Gastroesophageal sphincter (tissue), 3 donors: Measurements from ENCODE around the gene TDRD3.

Experiments used
- CTCF ChIP-seq, 4 experiments: fragments of 200-600 bp in 2 of 4; fragments of 450-650 bp in 2 of 4; sonication (generic) in 1 of 4; IDR thresholded peaks; one replicate each; pipeline ENCODE4 v1.5.1; 2017 to 2019; ENCODE audit warnings: antibody characterized with exemption in 4 of 4, mild to moderate bottlenecking in 2 of 4, moderate library complexity in 2 of 4
- POLR2A ChIP-seq, 2 donors: fragments of 450-650 bp; IDR thresholded peaks; one replicate each; pipeline ENCODE4 v1.6.1; 2017; ENCODE audit warnings: antibody characterized with exemption in 2 of 2, mild to moderate bottlenecking in 2 of 2, moderate library complexity in 1 of 2
- POLR2AphosphoS5 ChIP-seq: sonication (generic); formaldehyde crosslinking; IDR thresholded peaks from one replicate; pipeline ENCODE4 v1.6.1; 2017; ENCODE audit warnings: antibody characterized with exemption

- no peak for TF ChIP-seq CTCF (IDR thresholded peaks at IDR 0.05)
- TF ChIP-seq POLR2A (IDR thresholded peaks at IDR 0.05), result no peak
- TF ChIP-seq POLR2AphosphoS5, result no peak
Observed at GRCh38 chr13:60571571-60571970, 174.6 kb downstream of the TDRD3 start.
